Umbilical cord (tissue), 2 donors: ENCODE measurements around the gene SPACA4. TPM values are rescaled to one million over a fixed set of nuclear protein-coding genes. Genes with fewer than 3 reads are reported as not detected.

Experiments
- DNase-seq: peaks from one replicate; pipeline ENCODE4 v3.0.0-alpha.2; 2015; ENCODE audit warnings: low spot score
- total RNA-seq: library from RNA; depleted of rRNA; stranded (reverse); fragments of >200 nt; gene quantifications from one replicate; pipeline ENCODE4 v1.2.3, GENCODE V29; 2014; ENCODE audit warnings: low replicate concordance; ENCODE audit not compliant: insufficient read depth

SPACA4 gene
- total RNA-seq, 1 donor from 2014 or later = not detected

DNA sequence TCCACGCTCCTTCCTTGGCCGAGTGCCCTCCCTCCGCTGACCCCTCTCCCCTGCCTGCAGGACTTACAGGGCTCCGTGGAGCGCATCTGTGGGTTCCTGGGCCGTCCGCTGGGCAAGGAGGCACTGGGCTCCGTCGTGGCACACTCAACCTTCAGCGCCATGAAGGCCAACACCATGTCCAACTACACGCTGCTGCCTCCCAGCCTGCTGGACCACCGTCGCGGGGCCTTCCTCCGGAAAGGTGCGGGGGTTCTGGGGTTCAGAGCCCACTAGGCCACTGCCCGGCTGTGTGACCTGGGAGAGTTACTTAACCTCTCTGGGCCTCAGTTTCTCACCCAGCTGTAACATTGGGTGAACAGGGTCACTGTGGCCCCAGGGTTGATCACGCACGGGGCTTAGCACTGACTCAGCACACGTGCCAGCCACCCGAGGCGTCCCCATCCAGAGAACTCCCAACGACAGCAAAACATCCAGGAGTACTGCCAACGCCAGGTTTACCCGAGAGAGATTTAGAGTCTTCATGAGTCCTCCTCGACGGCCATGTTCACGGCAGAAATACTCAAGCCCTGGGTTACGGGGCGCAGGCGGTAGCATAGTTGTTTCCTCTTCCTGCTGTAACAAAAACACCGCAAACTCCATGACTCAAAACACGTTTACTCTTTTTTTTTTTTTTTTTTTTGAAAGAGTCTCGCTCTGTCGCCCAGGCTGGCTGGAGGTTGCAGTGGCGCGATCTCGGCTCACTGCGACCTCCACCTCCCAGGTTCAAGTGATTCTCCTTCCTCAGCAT lies 9.7 kb upstream of the SPACA4 start:
- no peak for DNase-seq

DNA sequence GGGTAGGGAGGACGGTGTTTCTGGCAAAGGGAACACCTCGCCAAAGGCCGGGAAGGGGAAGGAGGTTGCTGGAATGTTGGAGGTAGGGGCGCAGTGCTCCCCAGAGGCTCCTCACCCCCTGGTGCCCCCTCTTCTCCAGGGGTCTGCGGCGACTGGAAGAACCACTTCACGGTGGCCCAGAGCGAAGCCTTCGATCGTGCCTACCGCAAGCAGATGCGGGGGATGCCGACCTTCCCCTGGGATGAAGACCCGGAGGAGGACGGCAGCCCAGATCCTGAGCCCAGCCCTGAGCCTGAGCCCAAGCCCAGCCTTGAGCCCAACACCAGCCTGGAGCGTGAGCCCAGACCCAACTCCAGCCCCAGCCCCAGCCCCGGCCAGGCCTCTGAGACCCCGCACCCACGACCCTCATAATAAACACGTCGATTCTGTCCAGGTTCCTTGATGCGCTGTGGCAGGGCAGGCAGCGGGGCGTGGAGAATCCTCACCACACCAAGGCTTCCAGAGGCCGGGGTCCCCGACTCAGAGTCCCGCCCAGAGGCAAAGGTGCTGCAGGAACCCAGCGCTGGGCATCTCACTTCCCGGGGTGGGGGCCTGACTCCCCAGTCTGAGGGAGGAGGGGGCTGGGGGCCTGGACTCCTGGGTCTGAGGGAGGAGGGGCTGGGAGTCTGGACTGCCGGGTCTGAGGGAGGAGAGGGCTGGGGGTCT lies 7.4 kb upstream of the SPACA4 start:
- no peak for DNase-seq

DNA sequence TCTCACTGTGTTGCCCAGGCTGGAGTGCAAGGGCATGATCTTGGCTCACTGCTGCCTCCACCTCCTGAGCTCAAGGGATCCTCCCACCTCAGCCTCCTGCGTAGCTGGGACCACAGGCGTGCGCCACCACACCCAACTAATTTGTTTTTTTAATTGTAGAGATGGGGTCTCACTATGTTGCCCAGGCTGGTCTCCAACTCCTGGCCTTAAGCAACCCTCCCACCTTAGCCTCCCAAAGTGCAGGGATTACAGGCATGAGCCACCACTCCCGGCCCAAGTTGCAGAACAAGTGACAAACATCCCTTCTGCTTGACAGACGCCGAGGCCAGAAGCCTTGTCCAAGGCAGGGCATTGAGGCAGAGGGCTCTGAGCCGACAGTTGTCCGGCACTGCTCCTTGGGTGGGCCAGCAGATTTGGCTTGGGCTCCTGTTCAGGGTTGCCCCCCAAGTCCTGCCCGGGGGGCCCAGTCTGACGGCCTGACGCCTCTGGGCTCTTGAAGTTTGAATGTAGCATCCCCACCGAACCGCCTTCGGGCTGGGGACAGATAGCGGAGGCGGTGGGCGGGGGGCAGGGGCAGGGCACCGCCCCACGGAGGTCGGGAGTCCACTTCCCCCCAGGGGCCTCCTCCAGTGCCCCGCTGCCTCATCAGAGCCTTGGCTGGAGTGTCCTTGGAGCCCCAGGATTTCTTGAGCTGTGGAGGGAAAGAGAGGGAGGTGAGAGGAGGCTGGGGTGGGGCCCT lies 5.7 kb upstream of the SPACA4 start:
- no peak for DNase-seq

DNA sequence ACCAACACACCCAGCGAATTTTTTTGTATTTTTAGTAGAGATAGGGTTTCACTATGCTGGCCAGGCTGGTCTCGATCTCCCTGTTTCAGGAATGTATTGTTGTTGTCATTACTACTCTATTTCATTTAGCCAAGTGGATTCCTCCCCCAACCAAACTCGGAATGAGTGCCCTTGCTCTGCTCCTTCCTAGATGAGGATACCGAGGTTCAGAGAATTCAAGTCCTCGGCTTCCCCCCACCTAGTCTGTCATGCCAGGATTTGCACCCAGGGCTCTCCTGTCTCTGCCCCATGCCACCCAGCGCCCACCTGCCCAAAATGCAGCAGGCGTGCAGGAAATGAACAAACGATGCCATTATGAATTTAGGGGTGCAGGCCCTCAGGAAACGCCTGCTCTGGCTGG lies 3.5 kb upstream of the SPACA4 start:
- no peak for DNase-seq

DNA sequence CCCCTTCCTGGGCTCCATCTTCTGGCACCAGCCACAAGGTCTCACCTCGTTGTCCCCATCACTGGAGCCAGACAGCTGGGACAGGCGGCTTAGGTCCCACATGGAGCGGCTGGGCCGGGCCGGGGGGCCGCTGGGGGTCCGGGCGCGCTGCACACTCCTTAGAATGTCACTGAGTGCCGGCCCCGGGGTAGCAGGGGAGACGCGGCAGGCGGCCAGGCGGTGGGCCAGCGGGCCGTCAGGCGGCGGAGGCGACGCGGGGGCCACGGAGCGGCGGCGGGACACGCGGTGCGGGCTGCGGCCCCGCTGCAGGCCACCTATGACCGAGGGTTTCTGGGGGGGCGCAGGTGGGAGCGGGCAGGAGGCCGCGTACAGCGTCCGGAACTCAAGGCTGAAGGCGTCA lies 3.1 kb upstream of the SPACA4 start:
- no peak for DNase-seq

DNA sequence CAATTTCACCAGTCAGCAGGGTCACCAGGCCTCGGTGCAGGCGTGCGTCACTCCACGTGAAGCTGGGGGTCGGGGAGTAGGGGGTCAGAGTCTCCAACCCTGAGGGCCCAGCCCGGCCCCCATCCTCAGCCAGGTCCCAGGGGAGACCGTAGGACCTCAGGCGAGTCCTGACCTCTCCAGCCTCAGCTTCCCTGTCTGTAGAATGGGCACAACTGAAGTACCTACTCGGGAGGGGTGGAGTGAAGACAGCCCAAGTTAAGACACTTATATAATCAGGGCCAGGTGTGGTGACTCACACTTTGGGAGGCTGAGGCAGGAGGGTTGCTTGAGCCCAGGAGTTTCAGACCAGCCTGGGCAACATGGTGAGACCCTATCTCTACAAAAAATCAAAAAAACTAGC lies 2.7 kb upstream of the SPACA4 start:
- no peak for DNase-seq

DNA sequence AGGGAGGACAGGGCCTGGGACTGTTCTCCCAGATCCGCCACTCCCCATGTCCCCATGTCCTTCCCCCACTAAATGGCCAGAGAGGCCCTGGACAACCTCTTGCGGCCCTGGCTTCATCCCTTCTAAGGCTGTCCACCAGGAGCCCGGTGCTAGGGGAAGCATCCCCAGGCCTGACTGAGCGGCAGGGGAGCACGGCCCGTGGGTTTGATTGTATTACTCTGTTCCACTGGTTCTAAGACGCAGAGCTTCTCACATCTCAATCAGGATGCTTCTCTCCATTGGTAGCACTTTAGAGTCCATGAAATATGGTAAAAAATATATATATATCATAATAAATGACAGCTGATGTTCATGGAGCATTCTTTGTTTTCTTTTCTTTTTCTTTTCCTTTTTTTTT lies 815 bp downstream of the SPACA4 start:
- DNase-seq = no peak

DNA sequence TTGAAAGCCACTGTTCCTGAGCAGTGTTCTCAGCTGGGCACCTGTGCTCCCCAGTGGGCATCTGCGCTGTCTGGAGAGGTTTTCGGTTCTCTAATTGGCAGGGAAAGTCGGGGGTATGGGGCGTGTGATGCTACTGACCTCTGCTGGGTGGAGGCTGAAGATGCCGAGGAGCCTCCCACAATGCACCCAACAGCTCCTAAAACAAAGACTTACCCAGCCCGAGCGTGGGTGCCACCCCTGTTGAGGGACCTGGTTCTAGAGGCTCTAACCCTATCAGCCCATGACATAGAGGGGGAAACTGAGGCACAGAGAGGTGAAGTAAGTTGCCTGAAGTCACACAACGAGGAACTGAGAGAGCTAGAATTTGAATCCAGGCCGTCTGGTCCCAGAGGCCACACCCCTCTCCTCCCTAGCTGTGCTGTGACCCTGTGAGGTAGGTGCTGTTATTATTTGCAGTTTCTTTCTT lies 2.3 kb downstream of the SPACA4 start:
- DNase-seq = no peak

DNA sequence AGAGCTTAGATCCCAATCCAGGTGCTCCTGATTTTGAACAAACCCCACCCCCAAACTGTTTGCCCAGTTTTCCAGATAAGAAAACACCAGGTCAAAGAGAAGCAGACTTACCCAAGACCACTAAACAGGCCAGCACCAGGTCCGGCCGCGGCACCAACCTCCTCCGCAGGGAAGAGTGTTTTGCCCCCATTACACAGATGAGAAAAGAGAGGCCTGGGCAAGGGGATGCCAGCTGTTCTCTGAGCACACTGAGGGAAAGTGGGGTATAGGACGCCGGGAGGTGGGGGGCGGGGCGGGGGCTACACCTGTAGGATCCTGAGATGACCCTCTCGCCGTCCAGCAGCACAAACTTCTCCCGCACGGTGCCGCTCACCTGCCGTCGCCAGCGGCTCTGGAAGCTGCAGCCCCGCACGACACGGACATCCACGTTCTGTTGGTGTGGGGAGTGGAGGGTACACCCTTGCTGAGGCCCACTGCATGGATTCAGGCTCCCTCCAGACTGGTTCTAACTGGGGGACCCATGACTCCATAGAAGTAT lies 3.1 kb downstream of the SPACA4 start:
- no peak for DNase-seq

DNA sequence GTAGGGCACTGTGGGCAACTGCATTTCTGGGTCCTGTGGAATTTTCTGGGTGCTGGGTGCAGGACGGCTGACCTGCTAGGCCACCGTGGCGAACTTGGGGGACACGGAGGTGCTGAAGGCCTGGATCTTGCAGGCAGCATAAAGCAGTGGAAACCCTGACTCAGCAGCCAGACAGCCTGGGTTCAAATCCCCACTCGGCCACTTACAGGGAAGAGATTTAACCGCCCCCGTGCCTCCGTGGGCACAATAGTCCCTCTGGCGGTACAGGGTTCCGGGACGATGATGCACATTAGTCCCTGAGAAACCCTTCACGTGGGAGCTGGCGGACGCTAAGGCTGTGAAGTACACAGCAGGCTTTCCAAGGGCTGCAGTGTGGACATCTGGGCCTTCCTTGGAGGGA lies 5.3 kb downstream of the SPACA4 start:
- no peak for DNase-seq

DNA sequence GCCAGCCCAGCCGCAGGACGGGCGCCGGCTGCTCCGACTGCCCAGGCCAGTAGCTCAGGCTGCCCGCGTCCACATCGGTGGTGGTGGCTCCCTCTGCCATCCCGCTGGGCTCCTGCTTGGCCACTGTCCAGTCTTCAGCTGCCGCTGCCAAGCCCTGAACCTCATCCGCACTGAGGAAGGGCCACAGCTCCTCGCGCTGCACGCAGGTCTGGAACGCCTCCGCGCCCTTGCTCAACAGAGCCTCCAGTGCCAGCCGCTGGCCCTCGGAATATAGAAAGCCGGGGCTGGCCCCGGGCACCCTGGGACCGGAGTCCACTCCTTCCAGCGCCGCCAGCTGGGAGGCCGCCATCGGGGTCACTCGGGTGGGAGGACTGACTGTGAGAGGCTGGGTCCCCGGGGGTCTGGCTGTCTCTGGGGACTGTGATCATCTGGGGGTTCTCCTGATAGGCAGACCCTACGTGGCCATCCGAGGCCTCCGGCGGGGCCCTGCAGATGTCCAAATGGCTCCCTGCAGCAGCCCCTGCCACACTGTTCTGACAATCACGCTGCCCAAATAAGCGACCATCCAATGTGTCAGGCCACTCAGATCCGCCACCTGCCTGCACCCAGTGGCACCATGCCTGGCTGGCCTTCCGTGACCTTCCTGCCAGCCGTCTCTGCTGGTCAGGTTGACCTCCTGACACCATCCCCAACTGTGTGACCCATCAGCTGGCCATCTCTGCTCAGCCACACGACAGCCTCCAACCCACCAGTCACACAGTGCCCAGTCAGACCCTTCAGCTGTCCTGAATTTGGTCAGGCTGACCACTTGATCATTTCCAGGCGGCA lies 6.7 kb downstream of the SPACA4 start:
- no peak for DNase-seq

DNA sequence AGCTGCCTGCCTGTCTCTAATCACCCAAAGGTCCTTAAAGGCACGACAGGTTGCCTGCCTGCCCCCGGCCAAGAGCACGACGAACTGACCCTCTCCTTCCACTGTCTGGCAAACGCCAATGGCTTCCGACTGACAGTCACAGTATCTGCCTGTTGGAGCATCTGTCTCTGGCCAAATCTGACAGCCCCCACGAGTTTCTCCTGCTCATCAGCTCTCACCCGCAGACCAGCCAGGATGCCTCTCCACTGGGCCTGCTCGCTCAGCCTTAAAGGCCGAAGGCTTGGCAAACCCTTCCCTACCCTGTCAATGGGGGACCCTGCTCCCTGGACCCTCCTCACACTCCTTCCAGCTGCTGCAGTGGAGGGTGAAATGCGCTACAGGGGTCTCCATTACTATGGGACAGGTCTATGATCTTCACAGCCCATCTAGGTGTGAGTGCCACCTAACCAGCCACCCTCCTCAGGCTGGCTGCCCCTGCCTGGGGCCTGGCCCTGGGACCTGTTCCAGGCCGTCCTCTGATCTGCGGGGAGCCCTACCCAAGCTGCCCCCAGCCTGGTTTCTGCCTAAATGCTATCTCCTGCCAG lies 7.4 kb downstream of the SPACA4 start:
- DNase-seq = no peak

DNA sequence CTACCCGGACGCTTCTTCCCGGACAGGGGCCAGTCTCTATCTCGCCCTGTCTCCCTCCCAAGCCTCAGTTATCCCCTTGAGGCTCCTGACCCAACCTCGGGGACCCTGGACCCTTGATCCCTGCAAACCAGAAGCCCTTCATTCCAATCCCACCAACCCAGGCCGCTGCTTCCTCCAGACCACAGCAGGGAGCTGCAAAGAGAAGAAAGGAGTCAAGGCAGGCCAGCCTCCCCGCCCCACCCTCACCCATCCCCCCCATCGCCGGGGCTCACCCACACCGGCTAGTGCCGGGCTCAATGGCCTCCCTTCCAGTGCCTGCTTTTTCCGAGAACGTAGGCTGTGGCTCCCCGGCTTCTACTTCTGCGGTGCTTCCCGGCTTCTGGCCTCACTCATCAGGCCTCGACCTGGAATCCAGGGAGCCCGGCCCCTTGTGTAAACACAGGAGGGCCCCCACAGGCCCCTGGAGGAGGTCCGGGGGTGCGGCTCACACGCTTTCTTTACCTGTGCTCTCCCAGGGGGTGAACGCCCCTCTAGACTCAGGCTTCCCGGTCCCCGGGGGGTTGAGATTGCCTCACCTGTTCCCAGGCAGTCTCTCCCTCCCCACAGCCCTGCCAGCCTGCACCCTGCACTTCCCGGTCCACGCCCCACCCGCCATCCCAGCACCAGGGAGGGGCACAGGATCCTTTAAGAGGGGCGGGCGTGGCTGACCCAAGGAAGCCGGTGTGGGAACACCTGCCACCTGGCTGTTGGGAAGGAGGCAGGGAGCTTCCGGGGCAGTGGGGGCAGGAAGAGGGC lies 8.1 kb downstream of the SPACA4 start, which contains the start of gene FAM83E:
TSS of gene FAM83E (minus strand) at position 641 of the 795 bp plus-strand sequence. CDS start 1,704 bp downstream, outside the sequence.
- no peak for DNase-seq

DNA sequence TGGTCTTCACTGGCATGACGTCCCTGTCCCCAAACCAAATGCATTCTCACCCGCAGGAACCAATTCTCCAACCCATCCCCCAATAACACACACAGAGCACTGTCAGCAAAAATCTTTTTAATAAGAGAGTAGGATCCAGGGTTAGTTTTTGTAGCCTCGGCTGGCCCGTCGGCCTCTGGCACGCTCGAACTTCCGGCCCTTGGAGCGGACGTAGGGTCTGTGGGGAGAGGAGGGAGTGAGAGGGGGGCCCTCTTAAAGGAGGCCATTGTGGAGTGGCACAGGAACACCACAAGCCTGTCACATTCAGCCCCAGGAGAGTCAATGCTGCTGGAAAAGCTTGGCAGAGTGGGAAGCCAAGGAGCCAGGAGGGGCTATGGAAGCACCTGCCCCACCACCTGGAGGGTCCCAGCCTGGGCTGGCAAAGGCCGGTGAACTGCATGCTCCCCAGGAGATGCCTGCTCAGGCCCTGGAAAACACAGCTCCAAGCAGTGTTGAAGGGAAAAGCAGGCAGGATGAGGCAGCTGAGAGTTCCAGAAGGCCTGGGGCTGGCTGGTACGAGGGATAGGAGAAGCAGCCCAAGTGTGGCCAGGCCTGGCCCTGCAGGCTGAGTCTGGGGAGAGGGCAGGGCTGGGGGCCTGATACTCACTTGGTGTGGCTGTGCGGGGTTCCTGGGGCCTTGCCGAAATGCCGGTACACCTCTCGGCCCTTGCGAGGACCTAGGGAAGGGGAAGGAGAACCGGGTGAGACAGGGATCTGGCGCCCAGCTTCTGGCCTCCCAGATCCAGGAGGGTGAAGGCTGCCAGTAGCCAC lies 8.9 kb downstream of the SPACA4 start:
- DNase-seq = no peak

DNA sequence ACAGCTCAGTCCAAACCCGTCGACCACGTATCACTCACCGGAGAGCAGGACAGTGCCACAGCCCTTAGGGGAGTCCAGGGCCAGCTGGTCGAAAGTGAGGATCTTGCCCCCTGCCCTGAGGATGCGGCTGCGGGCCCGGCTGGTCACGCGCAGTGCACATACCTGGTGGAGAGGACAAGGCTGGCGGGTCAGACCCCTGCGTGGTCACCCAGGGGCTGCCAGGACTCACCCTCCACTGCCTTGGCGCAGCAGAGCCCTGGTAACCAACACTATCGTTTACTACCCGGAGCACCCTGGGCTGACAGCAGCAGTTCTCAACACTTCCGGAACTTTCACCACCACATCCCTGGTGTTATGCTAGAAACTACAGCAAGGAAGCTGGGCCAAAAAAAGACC lies 9.5 kb downstream of the SPACA4 start:
- no peak for DNase-seq

DNA sequence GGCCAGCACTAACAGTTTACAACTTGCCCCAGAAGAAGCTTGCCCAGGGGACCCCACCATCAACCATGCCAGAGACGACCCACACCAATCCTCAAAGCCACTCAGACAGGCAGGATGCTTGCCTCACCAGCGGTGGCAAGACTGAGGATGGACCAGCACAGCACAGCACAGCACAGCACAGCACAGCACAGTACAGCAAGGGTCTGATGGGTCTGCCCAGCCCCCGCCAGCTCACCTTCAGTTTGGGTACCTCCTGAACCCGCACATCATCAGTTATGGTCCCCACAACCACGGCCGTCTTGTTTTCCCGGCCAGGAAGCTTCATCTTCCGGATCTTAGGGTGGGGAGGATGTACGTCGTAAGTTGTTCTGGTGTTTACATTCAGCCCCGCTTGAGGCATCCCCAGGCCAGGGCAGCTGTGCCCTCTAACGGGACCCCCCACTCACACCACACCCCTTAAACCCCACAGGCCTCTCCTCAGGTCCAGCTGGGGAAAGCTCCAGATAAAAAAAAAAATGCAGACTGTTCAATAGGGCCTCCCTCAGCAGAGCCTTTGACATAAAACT lies 10.0 kb downstream of the SPACA4 start:
- DNase-seq = no peak

DNA sequence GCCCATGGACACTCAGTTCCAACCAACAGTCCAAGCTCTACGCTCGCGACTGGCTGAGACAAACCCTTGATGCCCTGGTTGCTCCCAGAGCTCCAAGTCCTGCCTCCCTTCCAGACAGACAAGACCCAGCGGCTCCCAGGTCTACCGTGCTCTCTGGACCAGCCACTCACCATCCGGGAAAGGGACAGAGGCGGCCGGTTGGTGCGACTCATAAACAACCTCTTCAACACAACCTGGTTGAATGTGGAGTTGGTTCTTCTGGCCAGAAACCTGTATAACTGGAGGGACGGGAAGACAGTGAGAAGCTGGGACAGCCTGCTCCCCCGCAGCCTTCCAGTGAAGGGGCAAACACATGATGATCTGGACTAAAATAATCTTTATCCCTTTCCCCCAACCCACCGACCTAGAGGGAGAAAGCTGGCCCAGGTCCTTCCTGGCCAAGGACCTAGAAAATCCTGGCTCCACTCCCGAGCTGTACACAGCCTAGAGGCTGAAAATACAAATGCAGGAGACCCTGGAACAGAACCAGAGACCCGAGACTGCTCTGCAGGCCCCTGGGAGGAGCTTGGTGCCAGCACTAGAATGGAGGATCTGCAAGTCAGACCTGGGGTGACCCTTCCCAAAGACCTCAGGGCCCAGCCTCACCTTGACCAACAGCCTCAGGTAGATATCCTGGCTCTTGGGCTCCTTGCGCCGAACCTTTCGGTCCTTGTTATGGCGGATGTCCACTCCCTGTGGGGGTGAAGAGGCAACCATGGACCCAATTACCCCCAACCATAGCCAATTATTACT lies 10.8 kb downstream of the SPACA4 start:
- DNase-seq = no peak
